Lower lobe of right lung (tissue), 2 donors: ENCODE results near the gene OSBPL5. TPM values are rescaled to one million over a fixed set of nuclear protein-coding genes. Genes with fewer than 3 reads are reported as not detected.

Source experiments
- ATAC-seq, 2 donors: fragments of 200-7000 bp; cut with Tn5 transposase; one replicate each; pipeline ENCODE4 v1.9.1; 2020 to 2022; ENCODE audit warnings: mild to moderate bottlenecking in 2 of 2, moderate library complexity in 2 of 2
- DNase-seq: peaks from one replicate; pipeline ENCODE4 v3.0.0-alpha.2; 2020
- H3K27ac ChIP-seq: fragments of 200-600 bp; one replicate; pipeline ENCODE4 v1.8.0; 2022
- H3K27me3 ChIP-seq: fragments of 200-600 bp; one replicate; pipeline ENCODE4 v1.8.0; 2022; ENCODE audit warnings: low read depth
- H3K36me3 ChIP-seq: fragments of 200-600 bp; one replicate; pipeline ENCODE4 v1.8.0; 2022; ENCODE audit warnings: mild to moderate bottlenecking
- H3K4me1 ChIP-seq: fragments of 200-600 bp; one replicate; pipeline ENCODE4 v1.8.0; 2022
- H3K4me3 ChIP-seq: fragments of 200-600 bp; one replicate; pipeline ENCODE4 v1.8.0; 2022; ENCODE audit warnings: mild to moderate bottlenecking
- H3K9me3 ChIP-seq: fragments of 200-600 bp; one replicate; pipeline ENCODE4 v1.8.0; 2022
- CTCF ChIP-seq: fragments of 200-600 bp; IDR thresholded peaks from one replicate; pipeline ENCODE4 v1.8.0; 2022; ENCODE audit warnings: antibody characterized with exemption, mild to moderate bottlenecking
- intact Hi-C: fragments of 100-400 bp; cut with DNase I; formaldehyde crosslinking; loops from one replicate; pipeline ENCODE4 v1.11.0; 2022
- total RNA-seq: library from RNA; stranded (reverse); fragmentation: NEBNext Ultra II Directional; extraction: Animal tissue kit (Norgen Biotek cat#: 25700); gene quantifications from one replicate; pipeline ENCODE4 v1.2.1, GENCODE V29; 2021
- donor health status: DM: no; HTN: yes; CAD: no; lungs with severe emphysema.

The OSBPL5 gene
- total RNA-seq, 1 donor from 2014 or later: 46.2 TPM

GRCh38 chr11:3196161-3197043 lies 31.3 kb upstream of the OSBPL5 start:
- intact Hi-C loops: no loop called here
- Histone ChIP-seq H3K36me3 (no peaks in the 10 kb centered on the region), H3K4me3 (no peak overlapping the region), H3K9me3 (no peaks in the 10 kb centered on the region), H3K27ac (no peak overlapping the region), H3K27me3 (peaks cover 25% of the 10 kb centered on the region), H3K4me1 (no peaks in the 10 kb centered on the region)
- ATAC-seq: no peak
- DNase-seq: no peak
- TF ChIP-seq CTCF: no peak

GRCh38 chr11:3195251-3196160 lies 30.4 kb upstream of the OSBPL5 start:
- no peak overlapping the region for H3K4me3 ChIP-seq
- no peaks in the 10 kb centered on the region for H3K36me3 ChIP-seq
- no peaks in the 10 kb centered on the region for H3K9me3 ChIP-seq
- DNase-seq (peak; percentile 43), ATAC-seq (peak; percentile 27 to 45)
- no peak overlapping the region for H3K27ac ChIP-seq
- peaks cover 17% of the 10 kb centered on the region for H3K27me3 ChIP-seq
- H3K4me1 ChIP-seq: no peaks in the 10 kb centered on the region
- intact Hi-C loops: no loop called here
- TF ChIP-seq CTCF: peak; percentile 46

GRCh38 chr11:3194016-3194816 lies 29.1 kb upstream of the OSBPL5 start:
- DNase-seq (no peak), ATAC-seq (no peak)
- H3K4me1 ChIP-seq: no peaks in the 10 kb centered on the region

GRCh38 chr11:3193373-3194015 lies 28.4 kb upstream of the OSBPL5 start:
- Histone ChIP-seq H3K36me3 (no peaks in the 10 kb centered on the region), H3K27ac (no peak overlapping the region), H3K4me1 (no peaks in the 10 kb centered on the region), H3K27me3 (peaks cover 8% of the 10 kb centered on the region), H3K4me3 (no peak overlapping the region), H3K9me3 (no peaks in the 10 kb centered on the region)
- intact Hi-C loops: no loop called here
- TF ChIP-seq CTCF: no peak
- DNase-seq (no peak), ATAC-seq (no peak)

More at GRCh38 chr11:3194016-3194816, 29.1 kb upstream of the OSBPL5 start:
- Histone ChIP-seq H3K27me3 (peaks cover 8% of the 10 kb centered on the region), H3K9me3 (no peaks in the 10 kb centered on the region), H3K36me3 (no peaks in the 10 kb centered on the region), H3K4me3 (no peak overlapping the region), H3K27ac (no peak overlapping the region)
- TF ChIP-seq CTCF: no peak
- intact Hi-C loops: no loop called here
